HPDE6-E6E7 (cell line): ENCODE measurements around the gene ZNF318.

ENCODE experiments used
- DNase-seq: peaks from one replicate; pipeline ENCODE4 v3.0.0; 2011; ENCODE audit warnings: missing footprints; ENCODE audit errors: extremely low spot score

The ZNF318 gene

GRCh38 chr6:43302126-43302525, 67.3 kb downstream of the ZNF318 start:
- DNase-seq: no peak

GRCh38 chr6:43301081-43301870, 68.2 kb downstream of the ZNF318 start:
- DNase-seq: no peak

GRCh38 chr6:43299338-43300293, 69.8 kb downstream of the ZNF318 start:
- no peak for DNase-seq

GRCh38 chr6:43298565-43299337, 70.7 kb downstream of the ZNF318 start:
- DNase-seq: no peak

GRCh38 chr6:43297644-43298564, 71.5 kb downstream of the ZNF318 start, which contains the start of gene SLC22A7:
Gene SLC22A7 (plus strand): TSS chr6:43298260. CDS start chr6:43298359, 99 bp downstream.
- no peak for DNase-seq

- DNase-seq: no peak
Observed at GRCh38 chr6:43296780-43297497, 72.5 kb downstream of the ZNF318 start.

- DNase-seq: no peak
Observed at GRCh38 chr6:43295456-43295855, 74.0 kb downstream of the ZNF318 start.

- DNase-seq: no peak
Observed at GRCh38 chr6:43294536-43294935, 74.9 kb downstream of the ZNF318 start.

GRCh38 chr6:43293698-43294097, 75.7 kb downstream of the ZNF318 start:
- no peak for DNase-seq

- no peak for DNase-seq
Observed at GRCh38 chr6:43292763-43293318, 76.6 kb downstream of the ZNF318 start.

GRCh38 chr6:43292341-43292740, 77.1 kb downstream of the ZNF318 start:
- DNase-seq: no peak

GRCh38 chr6:43291708-43292107, 77.7 kb downstream of the ZNF318 start:
- DNase-seq: no peak

- no peak for DNase-seq
Observed at GRCh38 chr6:43290905-43291355, 78.5 kb downstream of the ZNF318 start.

GRCh38 chr6:43290339-43290904, 79.0 kb downstream of the ZNF318 start:
- no peak for DNase-seq

- DNase-seq: no peak
Observed at GRCh38 chr6:43287717-43288679, 81.4 kb downstream of the ZNF318 start.

GRCh38 chr6:43286980-43287716, 82.3 kb downstream of the ZNF318 start:
- DNase-seq: no peak

GRCh38 chr6:43286456-43286979, 82.9 kb downstream of the ZNF318 start:
- DNase-seq: no peak
